SK-N-DZ (cell line): ENCODE data around the gene ADAM12.
"Not testable (repeated sequence)": the region's sequence is repeated elsewhere in the genome, so short reads cannot be mapped to it uniquely, and the experiment has no call there.

Experiments used
- DNase-seq: peaks from one replicate; pipeline ENCODE4 v3.0.0-alpha.2; 2015; ENCODE audit warnings: low spot score

ADAM12 gene

DNA sequence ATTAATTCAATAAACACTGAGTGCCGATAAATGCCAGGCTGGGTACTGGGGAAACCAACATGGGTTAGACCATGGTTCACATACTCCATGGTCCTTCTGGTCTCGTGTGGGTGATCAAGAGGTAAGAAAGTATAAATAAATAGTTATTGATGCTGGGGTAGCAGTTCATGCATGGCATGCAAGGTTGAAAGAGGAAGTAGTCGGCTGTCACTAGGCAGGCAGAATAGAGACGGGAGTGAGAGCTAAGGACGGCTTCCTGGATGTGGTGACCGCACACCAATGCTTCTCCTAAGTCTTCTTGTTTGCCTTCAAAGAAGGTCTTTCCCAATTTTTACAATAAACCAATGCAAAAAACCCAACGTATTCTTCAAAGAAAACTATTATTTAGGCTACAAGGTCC, 208.6 kb downstream of the ADAM12 start:
- no peak for DNase-seq

GRCh38 chr10:126177417-126178030, 210.8 kb downstream of the ADAM12 start:
- no peak for DNase-seq

DNA sequence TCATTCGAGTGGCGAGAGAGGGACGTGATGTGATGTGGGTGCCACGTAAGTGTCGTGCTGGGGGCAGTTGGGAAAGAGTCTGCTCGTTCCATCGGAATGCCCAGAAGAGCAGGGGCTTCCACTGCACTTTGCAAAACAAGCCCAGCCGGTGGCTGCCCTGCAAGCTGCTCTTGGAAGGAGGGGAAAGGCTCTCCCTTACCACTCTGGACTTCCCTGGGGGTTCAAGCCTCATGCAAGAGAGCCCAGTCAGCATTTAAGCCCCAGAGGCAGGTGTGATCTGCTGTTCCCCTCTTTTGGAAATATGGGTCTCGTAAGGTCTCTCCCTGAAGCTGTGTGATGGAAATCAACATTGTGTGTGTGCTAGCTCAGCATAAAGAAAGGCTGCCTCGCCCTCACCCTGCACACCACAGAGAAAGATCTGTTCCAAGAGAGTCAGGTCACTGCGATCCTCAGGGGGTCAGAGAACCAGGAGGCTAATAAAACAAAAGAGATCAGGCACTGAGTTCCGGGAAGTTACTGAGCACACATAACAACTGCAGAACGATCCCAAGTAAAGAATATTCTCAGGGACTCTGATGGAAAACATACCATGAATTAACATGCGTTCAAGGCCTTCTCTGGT, 212.5 kb downstream of the ADAM12 start:
- DNase-seq = no peak

- DNase-seq = not testable (repeated sequence)
Observed at GRCh38 chr10:126172755-126173154, 215.5 kb downstream of the ADAM12 start.

DNA sequence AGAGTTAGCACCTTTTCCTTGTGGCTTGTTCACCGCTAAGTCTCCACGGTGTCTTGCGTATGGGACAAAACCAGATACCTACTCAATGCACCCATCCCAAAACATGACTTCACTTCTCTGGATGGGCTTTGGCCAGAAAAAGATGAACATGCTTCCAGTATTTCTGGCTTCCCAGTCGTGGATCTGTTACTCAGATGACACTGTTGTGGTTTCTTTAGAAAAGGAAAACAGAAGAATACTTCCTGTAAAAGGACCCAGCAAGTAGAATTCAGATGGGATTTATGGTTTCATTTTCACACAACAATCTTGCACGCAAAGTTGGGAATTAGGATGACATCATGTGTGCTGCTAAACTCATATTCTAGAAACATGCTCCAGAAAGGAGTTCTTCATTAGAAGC, 216.7 kb downstream of the ADAM12 start:
- DNase-seq = no peak

- no peak for DNase-seq
Observed at GRCh38 chr10:126170776-126171175, 217.5 kb downstream of the ADAM12 start.

DNA sequence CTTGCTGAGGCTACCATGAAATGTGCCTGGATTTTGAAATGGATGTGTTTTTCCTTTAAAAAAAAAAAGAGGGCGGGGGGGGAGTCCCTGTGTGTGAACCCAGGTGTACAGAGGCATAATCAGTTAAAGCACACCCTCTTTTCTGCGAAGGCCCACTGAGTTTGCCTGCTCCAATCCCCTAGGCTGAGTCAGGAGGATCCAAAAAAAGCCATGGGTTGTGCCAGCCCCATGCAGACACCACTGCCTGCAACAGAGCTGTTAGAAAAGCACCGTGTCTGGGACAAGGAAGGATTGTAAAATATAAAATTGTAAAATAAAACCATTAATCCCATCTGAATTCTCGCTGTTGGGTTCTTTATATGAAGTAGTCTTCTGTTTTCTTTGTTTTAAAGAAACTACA, 217.9 kb downstream of the ADAM12 start:
- DNase-seq = no peak

GRCh38 chr10:126169899-126170298, 218.4 kb downstream of the ADAM12 start:
- no peak for DNase-seq

DNA sequence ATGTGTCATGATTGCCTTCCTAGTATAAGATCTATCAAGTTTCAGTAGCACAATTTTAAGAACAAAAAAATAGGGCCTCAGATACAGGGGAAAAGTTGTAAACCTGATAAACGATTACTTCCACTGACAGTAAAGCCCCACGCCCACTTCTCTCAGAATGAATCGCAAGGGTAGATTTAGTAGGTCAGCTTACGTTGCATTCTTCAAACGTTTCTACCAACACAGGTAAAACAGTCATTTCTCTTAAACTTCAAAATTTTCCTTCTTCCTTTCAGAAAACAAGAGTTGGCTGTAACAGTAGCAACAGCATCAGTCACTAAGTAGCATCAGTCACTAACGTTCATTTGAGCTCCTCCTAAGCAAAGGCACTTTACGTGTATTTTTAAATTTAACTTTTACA, 221.5 kb downstream of the ADAM12 start:
- no peak for DNase-seq

GRCh38 chr10:126165874-126166273, 222.4 kb downstream of the ADAM12 start:
- DNase-seq = no peak

DNA sequence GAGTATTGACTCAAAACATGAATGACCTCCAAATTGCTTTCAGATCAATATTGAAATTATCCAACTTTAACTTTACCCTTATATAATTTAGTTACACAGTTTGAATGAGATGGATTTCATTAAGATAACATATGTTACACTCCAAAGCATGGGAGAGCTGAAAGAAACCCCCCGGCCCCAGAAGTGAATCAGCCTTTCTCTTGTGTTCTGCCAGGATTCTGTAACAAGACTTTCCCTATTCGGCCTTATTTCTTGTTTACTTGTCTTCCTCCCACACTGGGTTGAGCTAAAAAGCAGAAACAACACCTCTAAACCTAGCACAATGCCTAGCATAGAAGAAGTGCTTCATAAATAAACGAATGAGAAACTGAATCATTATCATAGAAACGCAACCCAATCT, 224.8 kb downstream of the ADAM12 start:
- no peak for DNase-seq

DNA sequence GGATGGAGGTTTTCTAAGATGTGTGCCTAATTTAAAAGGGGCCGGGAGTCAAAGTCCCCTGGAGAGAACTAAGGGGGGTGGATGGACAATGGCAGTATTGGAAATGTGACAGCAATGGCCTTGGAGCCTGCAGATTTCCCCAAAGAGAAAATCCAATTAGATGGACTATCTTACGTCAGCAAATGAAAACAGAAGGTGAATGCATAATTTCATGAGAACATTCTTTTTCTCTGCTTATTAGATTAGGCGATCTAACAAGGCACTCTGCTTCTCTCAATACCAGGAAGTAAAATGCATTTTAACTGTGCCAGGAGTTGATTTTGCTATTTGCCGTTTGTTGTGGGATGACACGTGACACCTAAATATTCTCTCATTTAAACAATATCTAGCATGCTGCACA, 226.6 kb downstream of the ADAM12 start:
- no peak for DNase-seq

DNA sequence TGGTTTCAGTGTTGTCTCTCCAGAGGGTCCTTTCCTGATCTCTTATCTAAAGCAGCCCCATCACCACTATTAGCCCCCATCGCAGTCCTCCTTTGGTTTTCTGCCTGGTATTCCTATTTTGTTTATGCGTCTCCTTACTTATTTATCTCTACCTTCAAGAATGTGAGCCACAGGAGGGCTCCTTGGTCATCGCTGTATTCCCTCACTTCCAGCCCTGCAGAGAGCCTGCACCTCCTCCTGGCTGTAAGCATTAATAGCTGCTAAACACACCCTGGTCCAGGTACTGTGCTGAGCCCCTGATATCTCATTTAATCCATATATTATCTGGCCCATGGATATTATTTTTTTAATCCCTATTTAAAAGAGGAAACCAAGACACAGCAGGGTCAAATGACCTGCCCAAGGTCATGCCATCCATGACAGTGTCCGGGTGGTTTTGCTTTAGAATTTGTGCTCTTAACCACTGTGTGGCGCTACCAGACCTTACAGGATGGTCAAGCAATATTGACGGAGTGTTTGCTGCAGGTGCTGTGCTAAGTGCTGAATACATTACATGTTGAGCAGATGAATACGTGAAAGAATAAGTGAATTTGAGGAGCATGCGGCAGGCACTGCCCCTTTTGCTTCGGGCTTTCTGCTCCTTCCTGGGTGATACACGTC, 227.2 kb downstream of the ADAM12 start:
- no peak for DNase-seq

- no peak for DNase-seq
Observed at GRCh38 chr10:126160571-126160970, 227.7 kb downstream of the ADAM12 start.

DNA sequence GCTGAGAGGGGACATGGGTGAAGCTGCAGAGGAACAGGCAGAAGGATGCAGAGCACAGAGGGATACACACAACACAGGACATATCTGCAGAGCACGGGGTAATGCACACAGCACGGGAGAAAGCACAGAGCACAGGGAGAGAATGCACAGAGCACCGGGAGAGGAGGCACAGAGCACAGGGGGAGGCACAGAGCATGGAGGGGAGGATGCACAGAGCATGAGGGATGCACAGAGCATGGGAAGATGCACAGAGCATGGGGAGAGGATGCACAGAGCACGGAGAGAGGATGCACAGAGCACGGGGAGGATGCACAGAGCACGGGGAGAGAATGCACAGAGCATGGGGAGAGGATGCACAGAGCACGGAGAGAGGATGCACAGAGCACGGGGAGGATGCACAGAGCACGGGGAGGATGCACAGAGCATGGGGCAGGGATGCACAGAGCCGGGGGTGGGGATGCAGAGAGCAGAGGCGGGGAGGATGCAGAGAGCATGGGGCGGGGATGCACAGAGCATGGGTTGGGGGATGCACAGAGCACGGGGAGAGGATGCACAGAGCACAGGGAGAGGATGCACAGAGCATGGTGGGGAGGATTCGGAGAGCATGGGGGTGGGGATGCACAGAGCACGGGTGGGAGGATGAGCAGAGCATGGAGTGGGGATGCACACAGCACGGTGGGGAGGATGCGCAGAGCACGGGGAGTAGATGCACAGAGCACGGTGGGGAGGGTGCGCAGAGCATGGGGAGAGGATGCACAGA, 230.0 kb downstream of the ADAM12 start:
- DNase-seq = no peak

GRCh38 chr10:126157189-126157588, 231.1 kb downstream of the ADAM12 start:
- DNase-seq = no peak

DNA sequence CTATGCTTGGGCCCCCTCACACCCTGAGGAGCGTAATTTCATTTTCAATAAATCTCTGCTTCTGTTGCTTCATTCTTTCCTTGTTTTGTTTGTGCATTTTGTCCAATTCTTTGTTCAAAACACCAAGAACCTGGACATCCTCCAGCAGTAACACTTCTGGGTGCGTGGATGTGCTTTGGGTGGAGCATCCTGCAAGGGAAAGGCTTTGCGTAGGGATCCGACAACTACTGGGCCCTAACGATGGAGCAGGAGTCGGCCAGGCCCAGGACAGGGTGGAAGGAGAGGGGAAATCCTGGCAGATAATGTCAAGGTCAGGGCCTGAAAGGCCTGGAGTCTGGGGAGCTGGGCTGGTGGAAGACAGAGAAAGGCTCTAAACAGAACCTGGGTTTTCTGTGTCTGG, 231.8 kb downstream of the ADAM12 start:
- no peak for DNase-seq

GRCh38 chr10:126156012-126156411, 232.3 kb downstream of the ADAM12 start:
- DNase-seq = no peak

DNA sequence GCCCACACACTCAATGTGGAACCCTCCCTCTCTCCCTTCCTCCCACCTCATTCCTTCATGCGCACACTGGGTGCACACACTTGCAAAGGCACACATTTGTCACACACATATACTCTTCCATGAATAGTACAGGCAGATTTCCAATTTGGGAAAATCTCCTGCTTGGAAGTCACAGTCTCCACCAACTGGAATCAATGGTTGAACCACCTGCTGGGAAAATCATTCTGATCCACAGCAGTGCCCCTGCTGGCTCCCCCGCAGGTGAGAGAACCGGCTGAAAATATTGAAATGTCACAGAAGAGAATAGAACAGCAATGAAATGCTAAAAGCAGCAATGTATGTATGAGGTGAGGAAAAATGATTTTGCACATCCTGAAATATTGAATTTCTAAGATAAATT, 232.7 kb downstream of the ADAM12 start:
- DNase-seq = no peak

DNA sequence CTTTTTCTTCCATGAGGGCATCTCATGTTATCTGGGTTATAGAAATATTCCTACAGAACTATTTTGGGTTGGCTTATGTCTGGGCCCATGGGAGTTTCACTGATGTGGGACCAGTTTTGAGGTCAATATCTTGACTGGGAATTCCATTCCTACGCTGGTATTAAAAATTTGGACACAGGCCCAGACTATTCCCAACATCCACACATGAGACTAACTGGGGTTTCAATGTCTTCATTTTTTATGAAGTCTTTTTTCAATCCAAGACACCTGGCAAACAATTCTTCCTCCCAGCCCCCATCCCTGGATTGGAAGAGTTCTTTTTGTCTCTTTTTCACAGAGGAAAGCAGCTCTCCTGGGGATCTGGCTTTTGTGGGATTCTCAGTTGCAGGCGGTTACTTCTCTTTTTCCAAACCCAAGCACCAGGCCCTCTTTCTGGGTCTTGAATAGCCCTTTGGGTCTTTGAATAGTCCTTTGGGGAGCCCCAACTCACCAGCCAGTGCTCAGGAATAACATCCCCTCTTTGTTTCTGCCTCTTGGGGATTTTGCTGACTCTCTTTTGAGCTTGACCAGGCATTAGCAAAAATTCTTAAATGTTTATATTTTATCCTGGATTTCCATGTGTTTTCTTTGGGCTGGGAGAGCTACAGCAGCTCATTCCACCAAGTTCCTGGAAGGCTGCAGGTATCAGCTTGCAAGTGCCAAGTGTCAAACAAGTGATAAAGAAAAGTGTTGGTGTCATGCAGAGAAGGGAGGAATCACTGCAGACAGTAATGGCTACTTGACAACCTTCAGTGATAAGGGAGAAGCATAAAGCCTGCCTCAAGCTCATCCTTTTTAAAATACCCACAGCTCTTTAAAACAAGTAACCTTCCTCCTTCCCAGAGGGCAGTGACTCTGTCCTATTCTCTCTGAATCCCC, 234.3 kb downstream of the ADAM12 start:
- DNase-seq = no peak

- DNase-seq = no peak
Observed at GRCh38 chr10:126147866-126148587, 240.2 kb downstream of the ADAM12 start.
